HCT116 (cell line): ENCODE data around the gene AHI1. TPM values are rescaled to one million over a fixed set of nuclear protein-coding genes. Genes with fewer than 3 reads are reported as not detected.

Experiments used
- ATAC-seq: fragments of 200-7000 bp; cut with Tn5 transposase; 2 replicates; pipeline ENCODE4 v1.9.1; 2020; ENCODE audit warnings: mild to moderate bottlenecking, moderate library complexity
- BruUV-seq: library from RNA; stranded (reverse); fragments of 400-500 nt; replicated peaks from 2 replicates; lab custom pipeline; 2021; lab: Mats Ljungman, UMichigan
- CTCF ChIA-PET: fragments of 300-600 bp; sonication (Branson Sonifier 250); formaldehyde crosslinking; loops from one replicate; lab custom pipeline; 2021; ENCODE audit warnings: antibody characterized with exemption; lab: Charles Lee
- POLR2A ChIA-PET: fragments of 300-600, 350-600 bp; sonication (Branson Sonifier 250); formaldehyde crosslinking; loops from one replicate; lab custom pipeline; 2021; ENCODE audit warnings: antibody characterized with exemption; lab: Charles Lee
- RAD21 ChIA-PET, 2 experiments: fragments of 300-600 bp; sonication (Branson Sonifier 250); formaldehyde crosslinking; loops; one replicate each; lab custom pipeline; 2023; ENCODE audit warnings: low total read pairs in 2 of 2; ENCODE audit not compliant: uncharacterized antibody in 2 of 2, unreplicated experiment in 2 of 2, low non-redundant PET in 1 of 2; lab: Charles Lee
- DNase-seq: peaks from one replicate; pipeline ENCODE4 v3.0.0-alpha.2; 2010; ENCODE audit warnings: low read depth, low spot score
- H2AFZ ChIP-seq: fragments of 200-600 bp; shearing (Covaris generic), sonication (generic); 2 replicates; pipeline ENCODE4 v1.6.1; 2017; ENCODE audit warnings: low read depth, mixed run types, mixed read lengths, antibody characterized with exemption, low read length; ENCODE audit not compliant: poor library complexity, severe bottlenecking
- H3K27ac ChIP-seq: 2 replicates; pipeline ENCODE4 v1.5.1; 2012; ENCODE audit warnings: low read depth, low read length
- H3K27me3 ChIP-seq: fragments of 200-600 bp; sonication (generic); 2 replicates; pipeline ENCODE4 v1.6.1; 2016; ENCODE audit warnings: mixed run types, low read length, mixed read lengths; ENCODE audit not compliant: insufficient read depth
- H3K36me3 ChIP-seq, 2 experiments: fragments of 200-500 bp in 1 of 2; fragments of 200-600 bp in 1 of 2; sonication (Bioruptor generic) in 1 of 2; sonication (generic) in 1 of 2; 2 replicates each; pipeline versions ENCODE4 v1.5.1 to v1.6.1; 2014 to 2016; ENCODE audit warnings: low read length in 2 of 2, inconsistent platforms in 1 of 2, mixed read lengths in 1 of 2, mixed run types in 1 of 2; ENCODE audit not compliant: insufficient read depth in 2 of 2, control insufficient read depth in 1 of 2
- H3K4me1 ChIP-seq, 2 experiments: fragments of 200-600 bp in 1 of 2; sonication (generic) in 1 of 2; 2 replicates each; pipeline versions ENCODE4 v1.5.1 to v1.6.1; 2012 to 2017; ENCODE audit warnings: low read length in 2 of 2, inconsistent platforms in 1 of 2, mild to moderate bottlenecking in 1 of 2, mixed read lengths in 1 of 2, mixed run types in 1 of 2, moderate library complexity in 1 of 2; ENCODE audit not compliant: insufficient read depth in 2 of 2, control insufficient read depth in 1 of 2
- H3K4me2 ChIP-seq: fragments of 200-600 bp; sonication (generic); 2 replicates; pipeline ENCODE4 v1.6.1; 2017; ENCODE audit warnings: mixed run types, low read length, mixed read lengths
- H3K4me3 ChIP-seq, 2 experiments: fragments of 200-600 bp in 1 of 2; sonication (generic) in 1 of 2; replicated peaks in 1 of 2; 2 replicates each; pipeline ENCODE4 v1.5.1; 2011 to 2016; ENCODE audit warnings: low read length in 2 of 2, control low read depth in 1 of 2, low read depth in 1 of 2, mild to moderate bottlenecking in 1 of 2, mixed read lengths in 1 of 2, mixed run types in 1 of 2
- H3K79me2 ChIP-seq: fragments of 200-600 bp; sonication (generic); 2 replicates; pipeline ENCODE4 v1.6.1; 2017; ENCODE audit warnings: mild to moderate bottlenecking, mixed run types, low read length, moderate library complexity, mixed read lengths; ENCODE audit not compliant: insufficient read depth
- H3K9ac ChIP-seq: fragments of 200-600 bp; sonication (generic); 2 replicates; pipeline ENCODE4 v1.6.1; 2016; ENCODE audit warnings: low read length, mixed read lengths
- H3K9me2 ChIP-seq: fragments of 200-600 bp; sonication (generic), shearing (Covaris generic); 2 replicates; pipeline ENCODE4 v1.6.1; 2017; ENCODE audit warnings: mixed run types, mild to moderate bottlenecking, moderate library complexity; ENCODE audit not compliant: insufficient read depth
- H3K9me3 ChIP-seq, 2 experiments: fragments of 200-500 bp in 1 of 2; fragments of 200-600 bp in 1 of 2; sonication (Bioruptor generic) in 1 of 2; sonication (generic) in 1 of 2; 2 replicates each; pipeline ENCODE4 v1.6.1; 2014 to 2017; ENCODE audit warnings: low read length in 2 of 2, mixed read lengths in 2 of 2, inconsistent platforms in 1 of 2, low read depth in 1 of 2, mild to moderate bottlenecking in 1 of 2, mixed run types in 1 of 2, moderate library complexity in 1 of 2; ENCODE audit not compliant: control insufficient read depth in 1 of 2, insufficient read depth in 1 of 2
- H4K20me1 ChIP-seq: fragments of 200-600 bp; sonication (generic), shearing (Covaris generic); 2 replicates; pipeline ENCODE4 v1.6.1; 2017; ENCODE audit warnings: mixed run types, mild to moderate bottlenecking, moderate library complexity; ENCODE audit not compliant: insufficient read depth
- CEBPB ChIP-seq: IDR thresholded peaks from 2 replicates; pipeline ENCODE4 v1.6.1; 2012; ENCODE audit warnings: low read depth
- EGR1 ChIP-seq: IDR thresholded peaks from 2 replicates; pipeline ENCODE4 v1.6.1; 2012; ENCODE audit warnings: low read depth
- ELF1 ChIP-seq: IDR thresholded peaks from 2 replicates; pipeline ENCODE4 v1.6.1; 2012; ENCODE audit warnings: low read depth, borderline replicate concordance
- EZH2 ChIP-seq: fragments of 200-600 bp; sonication (generic); IDR thresholded peaks from 2 replicates; pipeline ENCODE4 v1.6.1; 2017; ENCODE audit warnings: antibody characterized with exemption, mixed run types
- JUND ChIP-seq: IDR thresholded peaks from 2 replicates; pipeline ENCODE4 v1.6.1; 2012
- POLR2AphosphoS5 ChIP-seq: IDR thresholded peaks from 2 replicates; pipeline ENCODE4 v1.6.1; 2011; ENCODE audit warnings: mild to moderate bottlenecking, low read depth, low read length, moderate library complexity
- REST ChIP-seq: IDR thresholded peaks from 2 replicates; pipeline ENCODE4 v1.6.1; 2012; ENCODE audit warnings: low read depth
- ZBTB33 ChIP-seq: IDR thresholded peaks from 2 replicates; pipeline ENCODE4 v1.6.1; 2011; ENCODE audit warnings: mild to moderate bottlenecking, low read length, moderate library complexity; ENCODE audit not compliant: insufficient replicate concordance; ENCODE audit errors: extremely low read depth
- ZFX ChIP-seq: fragments of 450-650 bp; IDR thresholded peaks from 2 replicates; pipeline ENCODE4 v1.6.1; 2017
- intact Hi-C: fragments of 100-400 bp; cut with micrococcal nuclease; formaldehyde crosslinking; loops from 2 replicates; pipeline ENCODE4 v1.10.0; 2022
- total RNA-seq: library from RNA; stranded (reverse); gene quantifications from one replicate; pipeline ENCODE4 v1.2.1, GENCODE V29; 2021; ENCODE audit not compliant: unreplicated experiment
- TF ChIP-seq, protein P1 (sequence below), 3 experiments: fragments of 200-600 bp in 1 of 3; sonication (generic) in 1 of 3; IDR thresholded peaks in 2 of 3; conservative IDR thresholded peaks in 1 of 3; 2 replicates each; pipeline ENCODE4 v1.5.1; 2012 to 2017; ENCODE audit warnings: low read depth in 2 of 3, low read length in 2 of 3, antibody characterized with exemption in 1 of 3, borderline replicate concordance in 1 of 3, control low read depth in 1 of 3, mild to moderate bottlenecking in 1 of 3, mixed read lengths in 1 of 3, mixed run types in 1 of 3, moderate library complexity in 1 of 3; ENCODE audit not compliant: insufficient read depth in 1 of 3

The AHI1 gene
- total RNA-seq, 1 experiment from 2014 or later = 29.6 TPM

DNA sequence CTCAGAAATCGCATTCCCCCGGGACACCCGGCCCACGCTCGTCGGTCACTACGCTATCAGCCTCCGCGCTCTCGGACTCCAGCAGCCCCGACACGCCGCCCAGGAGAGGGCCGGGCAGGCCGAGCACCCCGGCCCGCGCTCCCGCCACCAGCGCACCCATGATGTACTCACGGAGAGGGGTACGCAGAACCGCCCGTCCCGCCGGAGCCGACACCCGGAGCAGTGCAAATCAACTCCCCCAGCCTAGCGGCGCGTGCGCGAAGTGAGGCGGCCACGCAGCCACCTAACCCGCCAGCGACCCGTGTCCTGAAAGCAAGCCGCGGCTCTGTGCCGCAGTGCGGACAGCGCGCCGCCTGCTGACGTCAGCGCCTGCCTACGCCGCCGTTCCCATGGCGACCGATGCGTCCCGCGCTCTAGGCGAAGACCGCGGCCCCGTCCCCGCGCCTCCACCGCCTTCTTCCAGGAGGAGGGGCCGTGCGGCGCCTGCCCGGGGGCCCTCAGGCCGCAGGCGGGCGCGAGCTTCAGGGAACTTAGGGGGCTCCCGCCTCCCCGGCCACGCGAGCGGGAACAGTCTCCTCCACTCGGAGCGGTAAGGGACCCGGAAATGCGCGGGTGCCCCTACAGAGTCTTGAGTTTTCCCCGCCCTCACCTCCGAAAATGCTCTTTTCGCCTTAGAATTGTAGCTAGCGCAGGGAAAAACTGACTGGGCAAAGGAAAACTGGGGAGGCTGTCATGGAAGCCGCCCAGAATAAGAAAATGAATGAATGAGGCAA lies at the start of gene AHI1 (continued):
- TF ChIP-seq REST (no peak), ZFX (peak; percentile 64)

- no peak overlapping the region for H3K27ac ChIP-seq
- ATAC-seq = no peak
- ChIA-PET CTCF (no interaction called here), POLR2A (no interaction called here), RAD21 (no interaction called here)
- no peak overlapping the region for H3K4me2 ChIP-seq
- H4K20me1 ChIP-seq = no peaks in the 10 kb centered on the region
- no peaks in the 10 kb centered on the region for H3K27me3 ChIP-seq
- DNase-seq = no peak
- no peak overlapping the region for H3K4me3 ChIP-seq
- no peaks in the 10 kb centered on the region for H3K36me3 ChIP-seq
- intact Hi-C loops = no loop called here
- H3K79me2 ChIP-seq = no peaks in the 10 kb centered on the region
- no peak for TF ChIP-seq REST
- TF ChIP-seq JUND = no peak
- TF ChIP-seq ZBTB33 = no peak
- TF ChIP-seq, protein P1, sequence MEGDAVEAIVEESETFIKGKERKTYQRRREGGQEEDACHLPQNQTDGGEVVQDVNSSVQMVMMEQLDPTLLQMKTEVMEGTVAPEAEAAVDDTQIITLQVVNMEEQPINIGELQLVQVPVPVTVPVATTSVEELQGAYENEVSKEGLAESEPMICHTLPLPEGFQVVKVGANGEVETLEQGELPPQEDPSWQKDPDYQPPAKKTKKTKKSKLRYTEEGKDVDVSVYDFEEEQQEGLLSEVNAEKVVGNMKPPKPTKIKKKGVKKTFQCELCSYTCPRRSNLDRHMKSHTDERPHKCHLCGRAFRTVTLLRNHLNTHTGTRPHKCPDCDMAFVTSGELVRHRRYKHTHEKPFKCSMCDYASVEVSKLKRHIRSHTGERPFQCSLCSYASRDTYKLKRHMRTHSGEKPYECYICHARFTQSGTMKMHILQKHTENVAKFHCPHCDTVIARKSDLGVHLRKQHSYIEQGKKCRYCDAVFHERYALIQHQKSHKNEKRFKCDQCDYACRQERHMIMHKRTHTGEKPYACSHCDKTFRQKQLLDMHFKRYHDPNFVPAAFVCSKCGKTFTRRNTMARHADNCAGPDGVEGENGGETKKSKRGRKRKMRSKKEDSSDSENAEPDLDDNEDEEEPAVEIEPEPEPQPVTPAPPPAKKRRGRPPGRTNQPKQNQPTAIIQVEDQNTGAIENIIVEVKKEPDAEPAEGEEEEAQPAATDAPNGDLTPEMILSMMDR (IDR thresholded peaks at IDR 0.05 in 2 of 3, conservative IDR thresholded peaks at IDR 0.05 in 1 of 3; ENCODE audit: borderline replicate concordance in 1 of 3, insufficient read depth in 1 of 3, low read depth in 2 of 3, low read length in 2 of 3) = no peak
- TF ChIP-seq ELF1 = no peak
- no peak for TF ChIP-seq EGR1
- no peak for TF ChIP-seq EZH2
- TF ChIP-seq CEBPB = no peak
- no peak for TF ChIP-seq POLR2AphosphoS5
- no peaks in the 10 kb centered on the region for H3K9me3 ChIP-seq
- H3K4me1 ChIP-seq = no peaks in the 10 kb centered on the region
- H3K9me2 ChIP-seq = no peaks in the 10 kb centered on the region
- no TSS peak for BruUV-seq
- H3K9ac ChIP-seq = no peak overlapping the region
- H2AFZ ChIP-seq = no peak overlapping the region
Observed at GRCh38 chr6:135546680-135547418, 49.3 kb upstream of the AHI1 start.
